GM10266 (cell line): Measurements from ENCODE around the gene MAD1L1.

Experiments
- DNase-seq: peaks from one replicate; pipeline ENCODE4 v3.0.0; 2012; ENCODE audit errors: extremely low spot score
- CTCF ChIP-seq: IDR thresholded peaks from 2 replicates; pipeline ENCODE4 v1.5.1; 2012; ENCODE audit warnings: mild to moderate bottlenecking, low read depth; ENCODE audit not compliant: control insufficient read depth, insufficient read depth; ENCODE audit errors: missing control alignments

MAD1L1 gene

GRCh38 chr7:2098056-2098455, 134.7 kb downstream of the MAD1L1 start:
- TF ChIP-seq CTCF = no peak
- no peak for DNase-seq

DNA sequence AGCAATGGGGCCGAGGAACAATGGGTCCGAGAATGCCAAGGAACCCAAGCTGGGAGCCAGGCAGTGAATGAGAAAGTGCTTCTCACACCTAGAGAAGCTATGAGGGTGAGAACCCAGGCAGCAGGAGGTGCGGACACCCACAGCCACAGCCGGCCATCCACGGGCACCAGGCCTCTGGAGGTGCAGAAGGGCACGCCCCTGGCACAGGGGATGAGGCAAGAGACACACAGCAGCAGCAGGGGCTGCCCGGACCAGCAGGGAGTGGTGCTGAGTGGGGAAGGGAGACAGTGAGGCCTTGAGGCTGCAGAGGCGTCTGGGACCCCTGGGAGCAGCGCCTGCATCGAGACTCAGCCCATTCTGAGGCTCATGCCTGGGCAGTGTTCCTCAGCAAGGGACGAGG, 135.3 kb downstream of the MAD1L1 start:
- TF ChIP-seq CTCF = no peak

GRCh38 chr7:2096692-2097387, 135.9 kb downstream of the MAD1L1 start:
- no peak for DNase-seq
- no peak for TF ChIP-seq CTCF

More for the DNA sequence above, 135.3 kb downstream of the MAD1L1 start:
- DNase-seq = no peak

- no peak for TF ChIP-seq CTCF
- no peak for DNase-seq
Observed at GRCh38 chr7:2095436-2095835, 137.3 kb downstream of the MAD1L1 start.

GRCh38 chr7:2094454-2095045, 138.2 kb downstream of the MAD1L1 start:
- no peak for DNase-seq
- TF ChIP-seq CTCF = no peak

DNA sequence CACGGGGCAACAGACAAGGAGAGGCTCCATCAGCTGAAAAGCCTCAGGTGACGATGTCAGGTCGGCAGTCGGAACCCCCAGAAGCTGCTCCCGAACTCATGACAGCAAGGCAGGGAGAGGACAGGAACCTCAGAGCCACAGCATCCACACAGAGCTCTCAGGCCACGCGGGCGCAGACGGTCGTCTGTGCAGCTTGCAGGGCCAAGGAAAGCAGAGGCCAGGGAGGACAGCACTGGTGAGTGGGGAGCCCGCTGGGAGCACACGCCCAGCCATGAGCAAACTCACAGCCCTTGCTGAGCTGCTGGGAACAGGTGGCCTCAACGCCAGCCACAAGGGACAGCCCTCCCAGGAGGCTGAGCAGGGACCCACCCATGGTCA, 138.9 kb downstream of the MAD1L1 start:
- no peak for DNase-seq
- no peak for TF ChIP-seq CTCF

GRCh38 chr7:2093215-2093842, 139.4 kb downstream of the MAD1L1 start:
- no peak for DNase-seq
- TF ChIP-seq CTCF = no peak
